Panc1 (cell line): ENCODE results near the gene BRAT1. TPM values are rescaled to one million over a fixed set of nuclear protein-coding genes. Genes with fewer than 3 reads are reported as not detected.

Experiments used
- ATAC-seq: fragments of 200-7000 bp; cut with Tn5 transposase; 2 replicates; pipeline ENCODE4 v1.9.1; 2020; ENCODE audit warnings: mild to moderate bottlenecking, moderate library complexity
- BruUV-seq: library from RNA; stranded (reverse); fragments of 400-500 nt; replicated peaks from 2 replicates; lab custom pipeline; 2021; lab: Mats Ljungman, UMichigan
- CTCF ChIA-PET: fragments of 300-600 bp; sonication (Branson Sonifier 250); formaldehyde crosslinking; loops from one replicate; lab custom pipeline; 2022; ENCODE audit warnings: antibody characterized with exemption; lab: Charles Lee
- POLR2A ChIA-PET: fragments of 300-600 bp; sonication (Branson Sonifier 250); formaldehyde crosslinking; loops from one replicate; lab custom pipeline; 2022; ENCODE audit warnings: antibody characterized with exemption; lab: Charles Lee
- DNase-seq: peaks from one replicate; pipeline ENCODE4 v3.0.0-alpha.2; 2010; ENCODE audit warnings: low read depth, low spot score
- H3K27ac ChIP-seq: 2 replicates; pipeline ENCODE4 v1.5.1; 2011; ENCODE audit warnings: mild to moderate bottlenecking, low read length, inconsistent platforms
- H3K27me3 ChIP-seq: fragments of 200-500 bp; sonication (Bioruptor generic); 2 replicates; pipeline ENCODE4 v1.6.0; 2014; ENCODE audit warnings: low read length, inconsistent platforms; ENCODE audit not compliant: control insufficient read depth, insufficient read depth
- H3K36me3 ChIP-seq: fragments of 200-500 bp; sonication (Bioruptor generic); 2 replicates; pipeline ENCODE4 v1.5.1; 2014; ENCODE audit warnings: inconsistent platforms, mild to moderate bottlenecking, low read length, moderate library complexity; ENCODE audit not compliant: control insufficient read depth, insufficient read depth
- H3K4me1 ChIP-seq: 2 replicates; pipeline ENCODE4 v1.5.1; 2011; ENCODE audit warnings: inconsistent platforms, mild to moderate bottlenecking, low read length, moderate library complexity; ENCODE audit not compliant: control insufficient read depth, insufficient read depth
- H3K4me3 ChIP-seq, 2 experiments: 2 replicates each; pipeline ENCODE4 v1.5.1; 2011 to 2012; ENCODE audit warnings: low read depth in 2 of 2, low read length in 2 of 2, mild to moderate bottlenecking in 2 of 2, inconsistent platforms in 1 of 2, moderate library complexity in 1 of 2
- H3K9me3 ChIP-seq: fragments of 200-500 bp; sonication (Bioruptor generic); 2 replicates; pipeline ENCODE4 v1.5.1; 2014; ENCODE audit warnings: low read depth, mild to moderate bottlenecking, inconsistent platforms, low read length, moderate library complexity; ENCODE audit not compliant: control insufficient read depth, insufficient read depth
- CTCF ChIP-seq: fragments of 450-650 bp; IDR thresholded peaks from 2 replicates; pipeline ENCODE4 v1.5.1; 2017; ENCODE audit warnings: mild to moderate bottlenecking
- POLR2AphosphoS5 ChIP-seq: IDR thresholded peaks from 2 replicates; pipeline ENCODE4 v1.6.1; 2012; ENCODE audit warnings: mild to moderate bottlenecking, low read depth, low read length, moderate library complexity
- REST ChIP-seq, 2 experiments: IDR thresholded peaks; 2 replicates each; pipeline ENCODE4 v1.6.1; 2011 to 2012; ENCODE audit warnings: low read depth in 2 of 2, control low read depth in 1 of 2, low read length in 1 of 2, mild to moderate bottlenecking in 1 of 2, moderate library complexity in 1 of 2; ENCODE audit not compliant: insufficient read depth in 1 of 2
- SIN3A ChIP-seq: IDR thresholded peaks from 2 replicates; pipeline ENCODE4 v1.6.1; 2012; ENCODE audit warnings: low read depth, mild to moderate bottlenecking, low read length, moderate library complexity, borderline replicate concordance; ENCODE audit not compliant: insufficient read depth
- TCF7L2 ChIP-seq: IDR thresholded peaks from 2 replicates; pipeline ENCODE4 v1.6.1; 2011; ENCODE audit warnings: mild to moderate bottlenecking, low read depth, low read length, inconsistent platforms
- in situ Hi-C: cut with HindIII; loops from 2 replicates; pipeline ENCODE4 v1.10.0; 2016; ENCODE audit warnings: low sequenced_read_pairs, low pct_unique_long_range_greater_than_20kb
- intact Hi-C: fragments of 100-400 bp; cut with micrococcal nuclease; formaldehyde crosslinking; loops from one replicate; pipeline ENCODE4 v1.10.0; 2022; ENCODE audit not compliant: unreplicated experiment
- total RNA-seq: library from RNA; stranded (reverse); gene quantifications from one replicate; pipeline ENCODE4 v1.2.1, GENCODE V29; 2021; ENCODE audit not compliant: unreplicated experiment

Gene BRAT1
- total RNA-seq, 1 experiment from 2014 or later, result 76.9 TPM

GRCh38 chr7:2541291-2542010, 13.9 kb downstream of the BRAT1 start:
- H3K36me3 ChIP-seq, result peaks cover 3% of the 10 kb centered on the region; the same call in 1 of the 2 replicates
- H3K9me3 ChIP-seq, result no peaks in the 10 kb centered on the region
- H3K27ac ChIP-seq, result no peak overlapping the region
- DNase-seq (no peak), ATAC-seq (no peak)
- POLR2A ChIA-PET, result no interaction called here
- no peak for TF ChIP-seq REST (IDR thresholded peaks at IDR 0.05; ENCODE audit: insufficient read depth in 1 of 2, low read depth in 2 of 2, low read length in 1 of 2)
- no TSS peak for BruUV-seq
- H3K4me1 ChIP-seq, result no peaks in the 10 kb centered on the region
- intact Hi-C loops, result no loop called here
- H3K4me3 ChIP-seq, result no peak overlapping the region
- CTCF ChIA-PET, result no interaction called here
- H3K27me3 ChIP-seq, result no peaks in the 10 kb centered on the region
- in situ Hi-C loops, result no loop called here

- intact Hi-C loops, result no loop called here
Measured at GRCh38 chr7:2540641-2541051, 14.7 kb downstream of the BRAT1 start.

More at GRCh38 chr7:2540641-2541051, 14.7 kb downstream of the BRAT1 start:
- peaks cover 3% of the 10 kb centered on the region; the same call in 1 of the 2 replicates for H3K36me3 ChIP-seq
- no peak overlapping the region for H3K4me3 ChIP-seq
- no peaks in the 10 kb centered on the region for H3K27me3 ChIP-seq
- in situ Hi-C loops, result no loop called here
- ChIA-PET CTCF (no interaction called here), POLR2A (no interaction called here)
- no TSS peak for BruUV-seq
- no peak for DNase-seq
- peak; percentile 35; the same call in 1 of the 2 replicates for ATAC-seq
- TF ChIP-seq TCF7L2 (no peak), POLR2AphosphoS5 (no peak), SIN3A (no peak), CTCF (no peak), REST (IDR thresholded peaks at IDR 0.05; ENCODE audit: insufficient read depth in 1 of 2, low read depth in 2 of 2, low read length in 1 of 2) (no peak)
- no peaks in the 10 kb centered on the region for H3K4me1 ChIP-seq
- H3K27ac ChIP-seq, result no peak overlapping the region
- H3K9me3 ChIP-seq, result no peaks in the 10 kb centered on the region
